BE2C (cell line): Measurements from ENCODE around the gene MCU.

Experiments used
- DNase-seq: peaks from one replicate; pipeline ENCODE4 v3.0.0-alpha.2; 2020
- H3K27me3 ChIP-seq: fragments of 250-450 bp; sonication (Bioruptor Pico); 2 replicates; pipeline ENCODE4 v1.5.1; 2020; ENCODE audit warnings: mild to moderate bottlenecking
- H3K36me3 ChIP-seq: fragments of 250-450 bp; sonication (Bioruptor Pico); 2 replicates; pipeline ENCODE4 v1.5.1; 2020; ENCODE audit warnings: mild to moderate bottlenecking
- H3K4me1 ChIP-seq: fragments of 250-450 bp; sonication (Bioruptor Pico); 2 replicates; pipeline ENCODE4 v1.5.1; 2020
- H3K4me3 ChIP-seq: 2 replicates; pipeline ENCODE4 v1.5.1; 2011; ENCODE audit warnings: low read depth, low read length
- H3K9me3 ChIP-seq: fragments of 250-450 bp; sonication (Bioruptor Pico); 2 replicates; pipeline ENCODE4 v1.5.1; 2020
- TF ChIP-seq, protein P1 (sequence below): IDR thresholded peaks from 2 replicates; pipeline ENCODE4 v1.5.1; 2012; ENCODE audit warnings: mild to moderate bottlenecking, low read depth, low read length

Gene MCU

GRCh38 chr10:72690071-72690755 lies 1.7 kb upstream of the MCU start:
- Histone ChIP-seq H3K4me3 (no peak overlapping the region), H3K9me3 (no peaks in the 10 kb centered on the region), H3K27me3 (no peaks in the 10 kb centered on the region), H3K36me3 (no peaks in the 10 kb centered on the region), H3K4me1 (no peaks in the 10 kb centered on the region; the same call in none of the 2 replicates)
- no peak for DNase-seq
- TF ChIP-seq, protein P1, sequence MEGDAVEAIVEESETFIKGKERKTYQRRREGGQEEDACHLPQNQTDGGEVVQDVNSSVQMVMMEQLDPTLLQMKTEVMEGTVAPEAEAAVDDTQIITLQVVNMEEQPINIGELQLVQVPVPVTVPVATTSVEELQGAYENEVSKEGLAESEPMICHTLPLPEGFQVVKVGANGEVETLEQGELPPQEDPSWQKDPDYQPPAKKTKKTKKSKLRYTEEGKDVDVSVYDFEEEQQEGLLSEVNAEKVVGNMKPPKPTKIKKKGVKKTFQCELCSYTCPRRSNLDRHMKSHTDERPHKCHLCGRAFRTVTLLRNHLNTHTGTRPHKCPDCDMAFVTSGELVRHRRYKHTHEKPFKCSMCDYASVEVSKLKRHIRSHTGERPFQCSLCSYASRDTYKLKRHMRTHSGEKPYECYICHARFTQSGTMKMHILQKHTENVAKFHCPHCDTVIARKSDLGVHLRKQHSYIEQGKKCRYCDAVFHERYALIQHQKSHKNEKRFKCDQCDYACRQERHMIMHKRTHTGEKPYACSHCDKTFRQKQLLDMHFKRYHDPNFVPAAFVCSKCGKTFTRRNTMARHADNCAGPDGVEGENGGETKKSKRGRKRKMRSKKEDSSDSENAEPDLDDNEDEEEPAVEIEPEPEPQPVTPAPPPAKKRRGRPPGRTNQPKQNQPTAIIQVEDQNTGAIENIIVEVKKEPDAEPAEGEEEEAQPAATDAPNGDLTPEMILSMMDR: no peak

DNA sequence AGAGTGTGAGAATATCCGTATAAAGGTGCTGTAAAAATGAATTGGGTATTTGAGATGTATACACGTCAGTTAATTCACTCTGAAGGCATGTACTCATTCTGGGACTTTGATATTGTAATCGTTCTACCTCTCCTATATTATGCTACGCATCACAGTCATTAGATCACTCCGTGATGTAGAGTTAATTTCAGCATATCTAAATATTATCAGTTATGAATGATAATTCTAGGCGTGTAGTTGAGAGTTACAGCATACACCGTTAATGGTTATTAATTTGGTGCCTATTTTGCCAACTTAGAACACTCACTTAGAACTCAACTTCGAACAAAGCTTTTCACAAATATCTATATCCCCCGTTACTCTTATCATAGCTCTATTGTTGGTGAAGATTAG lies 477 bp upstream of the MCU start:
- peak overlapping the region; percentile 82 for H3K4me3 ChIP-seq
- H3K9me3 ChIP-seq: no peaks in the 10 kb centered on the region
- no peaks in the 10 kb centered on the region for H3K36me3 ChIP-seq
- no peak for DNase-seq
- TF ChIP-seq, protein P1: no peak
- H3K27me3 ChIP-seq: no peaks in the 10 kb centered on the region
- H3K4me1 ChIP-seq: no peaks in the 10 kb centered on the region; the same call in none of the 2 replicates

DNA sequence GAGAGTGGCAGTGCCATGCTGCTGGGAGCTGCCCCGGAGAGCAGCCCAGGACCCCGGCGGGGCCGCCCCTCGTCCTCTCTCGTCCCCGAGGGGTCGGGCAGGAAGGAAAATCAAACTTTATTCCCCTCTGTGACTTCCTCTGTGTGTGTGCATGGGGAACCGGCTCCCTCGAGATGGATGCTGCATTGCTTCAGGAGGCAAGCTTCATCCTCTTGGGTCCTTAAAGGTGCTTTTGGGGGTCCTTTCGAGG lies 726 bp downstream of the MCU start:
- peak overlapping the region; percentile 82 for H3K4me3 ChIP-seq
- DNase-seq: no peak
- TF ChIP-seq, protein P1: no peak

DNA sequence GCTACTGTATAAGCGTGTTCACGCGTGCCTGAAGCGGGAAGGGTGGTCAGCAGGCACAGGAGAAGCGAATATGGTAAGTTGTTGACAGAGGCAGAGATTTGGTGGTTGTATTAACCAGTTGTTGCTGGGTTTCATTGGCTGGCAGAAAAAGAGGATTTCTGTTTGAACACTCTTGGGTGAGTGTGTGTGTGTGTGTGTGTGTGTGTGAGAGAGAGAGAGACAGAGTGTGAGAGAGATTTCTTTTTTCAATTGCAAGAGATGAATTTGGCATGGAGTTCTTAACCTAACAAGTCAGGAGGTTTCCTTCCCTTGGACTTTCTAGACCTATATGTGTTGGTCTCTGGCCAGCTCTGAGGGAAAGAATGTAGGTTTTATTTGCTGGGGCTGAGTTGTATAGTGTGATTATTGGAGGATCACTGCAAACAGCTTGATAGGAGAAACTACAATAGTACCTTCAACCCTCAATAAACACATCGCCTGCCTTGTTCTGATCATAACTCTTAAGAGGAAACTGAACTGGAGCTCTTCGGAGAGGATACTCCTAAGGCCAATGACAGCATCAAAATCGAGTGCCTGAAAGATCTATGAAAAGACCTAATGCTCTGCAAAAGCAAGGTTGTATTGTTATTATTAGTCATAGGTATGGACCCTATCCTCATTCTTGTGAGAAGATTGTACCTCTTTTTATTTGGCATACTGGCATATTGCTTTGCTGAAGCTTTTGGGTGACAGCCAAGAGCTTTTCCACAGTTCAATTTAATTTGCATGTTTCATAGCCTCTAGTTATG lies 1.2 kb downstream of the MCU start:
- no peak for DNase-seq
- H3K4me1 ChIP-seq: no peaks in the 10 kb centered on the region; the same call in none of the 2 replicates
- TF ChIP-seq, protein P1: no peak
- H3K36me3 ChIP-seq: no peaks in the 10 kb centered on the region
- peak overlapping the region; percentile 82 for H3K4me3 ChIP-seq
- no peaks in the 10 kb centered on the region for H3K9me3 ChIP-seq
- no peaks in the 10 kb centered on the region for H3K27me3 ChIP-seq

More for the DNA sequence above, 726 bp downstream of the MCU start:
- Histone ChIP-seq H3K36me3 (no peaks in the 10 kb centered on the region), H3K27me3 (no peaks in the 10 kb centered on the region), H3K9me3 (no peaks in the 10 kb centered on the region), H3K4me1 (no peaks in the 10 kb centered on the region; the same call in none of the 2 replicates)

- peak; percentile 25 for DNase-seq
- Histone ChIP-seq H3K9me3 (no peaks in the 10 kb centered on the region), H3K4me3 (no peak overlapping the region)
These were observed 2.8 kb downstream of the MCU start for GRCh38 chr10:72694476-72695369.

More at GRCh38 chr10:72694476-72695369, 2.8 kb downstream of the MCU start:
- no peaks in the 10 kb centered on the region; the same call in none of the 2 replicates for H3K4me1 ChIP-seq
- TF ChIP-seq, protein P1: peak; percentile 60
- no peaks in the 10 kb centered on the region for H3K36me3 ChIP-seq
- H3K27me3 ChIP-seq: no peaks in the 10 kb centered on the region
